ENCODE results near the gene PHF2. TPM values are rescaled to one million over a fixed set of nuclear protein-coding genes. Genes with fewer than 3 reads are reported as not detected.
"Not testable (repeated sequence)": the region's sequence is repeated elsewhere in the genome, so short reads cannot be mapped to it uniquely, and the experiment has no call there.

The PHF2 gene
- total and polyA plus RNA-seq, 2 donors (not counting 1 experiment from before 2014, with no cell fraction given): 11.0 to 28.8 TPM

- ATAC-seq (ENCODE audit: low read depth) (no peak), DNase-seq (no peak)
- CTCF ChIA-PET: no interaction called here
- intact Hi-C loops (cut with micrococcal nuclease): no loop called here
- Histone ChIP-seq H3K27me3 (replicated peaks in 1 of 4; ENCODE audit: control extremely low read depth in 1 of 4, control insufficient read depth in 3 of 4, insufficient read depth in 4 of 4, low read length in 3 of 4) (no peaks in the 10 kb centered on the region), H2AFZ (ENCODE audit: insufficient read depth, low read depth, low read length, poor library complexity, severe bottlenecking) (no peak overlapping the region), H3K36me3 (replicated peaks in 1 of 2; ENCODE audit: control extremely low read depth in 1 of 2, control insufficient read depth in 1 of 2, extremely low read depth in 1 of 2, insufficient read depth in 2 of 2, low read length in 1 of 2) (peaks cover 0 to 18% of the 10 kb centered on the region in 2 experiments), H3K9ac (ENCODE audit: low read length) (no peak overlapping the region), H3K4me3 (ENCODE audit: control extremely low read depth in 1 of 5, extremely low read depth in 1 of 5, insufficient read depth in 1 of 5, low read depth in 2 of 5, low read length in 4 of 5) (no peak overlapping the region), H3K4me2 (replicated peaks; ENCODE audit: low read depth, low read length, poor library complexity, severe bottlenecking) (no peak overlapping the region), H3K79me2 (ENCODE audit: control insufficient read depth, insufficient read depth, low read length) (no peaks in the 10 kb centered on the region), H4K20me1 (ENCODE audit: control insufficient read depth, insufficient read depth, low read length, poor library complexity, severe bottlenecking) (no peaks in the 10 kb centered on the region), H3K4me1 (ENCODE audit: control insufficient read depth in 2 of 2, insufficient read depth in 2 of 2, low read length in 2 of 2) (no peaks in the 10 kb centered on the region), H3K9me3 (ENCODE audit: control extremely low read depth in 1 of 3, control insufficient read depth in 2 of 3, insufficient read depth in 1 of 3, low read length in 2 of 3) (peaks cover 0 to 12% (median 0%) of the 10 kb centered on the region in 3 donors), H3K27ac (ENCODE audit: low read length in 2 of 2) (no peak overlapping the region)
- POLR2A ChIA-PET: no interaction called here
- no peak overlapping the region for H3K4me3 Mint-ChIP-seq
- 100% methylated on average over 1 of the region's 2 CpGs for WGBS (ENCODE audit: insufficient coverage)
- no peak overlapping the region for H3K27ac Mint-ChIP-seq
- no peaks in the 10 kb centered on the region for H3K9me3 Mint-ChIP-seq (ENCODE audit: insufficient read depth)
- H3K27me3 Mint-ChIP-seq: no peaks in the 10 kb centered on the region
- no peaks in the 10 kb centered on the region for H3K4me1 Mint-ChIP-seq
- TF ChIP-seq CTCF (IDR thresholded peaks at IDR 0.05) (no peak), EZH2 (IDR thresholded peaks at IDR 0.05; ENCODE audit: borderline replicate concordance, insufficient read depth, low read depth, low read length, poor library complexity, severe bottlenecking) (no peak)
These were observed 94.6 kb downstream of the PHF2 start for GRCh38 chr9:93671020-93671338.

- not testable (repeated sequence) for ATAC-seq (ENCODE audit: low read depth)
These were observed 96.1 kb downstream of the PHF2 start for GRCh38 chr9:93672330-93673020.

More at GRCh38 chr9:93672330-93673020, 96.1 kb downstream of the PHF2 start:
- H3K27me3 ChIP-seq (replicated peaks in 1 of 4; ENCODE audit: control extremely low read depth in 1 of 4, control insufficient read depth in 3 of 4, insufficient read depth in 4 of 4, low read length in 3 of 4); H3K4me3 ChIP-seq (ENCODE audit: control extremely low read depth in 1 of 5, extremely low read depth in 1 of 5, insufficient read depth in 1 of 5, low read depth in 2 of 5, low read length in 4 of 5); H3K79me2 ChIP-seq (ENCODE audit: control insufficient read depth, insufficient read depth, low read length); H3K4me2 ChIP-seq (replicated peaks; ENCODE audit: low read depth, low read length, poor library complexity, severe bottlenecking); H3K4me1 Mint-ChIP-seq; DNase-seq; intact Hi-C loops (cut with micrococcal nuclease); H3K9me3 Mint-ChIP-seq (ENCODE audit: insufficient read depth); H3K27me3 Mint-ChIP-seq; H3K27ac Mint-ChIP-seq; H2AFZ ChIP-seq (ENCODE audit: insufficient read depth, low read depth, low read length, poor library complexity, severe bottlenecking); H3K4me3 Mint-ChIP-seq; H4K20me1 ChIP-seq (ENCODE audit: control insufficient read depth, insufficient read depth, low read length, poor library complexity, severe bottlenecking); H3K27ac ChIP-seq (ENCODE audit: low read length in 2 of 2); H3K9ac ChIP-seq (ENCODE audit: low read length); POLR2A ChIA-PET; CTCF ChIA-PET; H3K4me1 ChIP-seq (ENCODE audit: control insufficient read depth in 2 of 2, insufficient read depth in 2 of 2, low read length in 2 of 2): not testable (repeated sequence)
- Histone ChIP-seq H3K36me3 (replicated peaks in 1 of 2; ENCODE audit: control extremely low read depth in 1 of 2, control insufficient read depth in 1 of 2, extremely low read depth in 1 of 2, insufficient read depth in 2 of 2, low read length in 1 of 2) (peaks cover 0 to 24% of the 10 kb centered on the region in 2 experiments), H3K9me3 (ENCODE audit: control extremely low read depth in 1 of 3, control insufficient read depth in 2 of 3, insufficient read depth in 1 of 3, low read length in 2 of 3) (peaks cover 0 to 20% (median 0%) of the 10 kb centered on the region in 3 donors)
- WGBS (ENCODE audit: insufficient coverage): 96% methylated on average over 2 of the region's 2 CpGs
